HCT116 (cell line): ENCODE measurements around the gene CDIP1. TPM values are rescaled to one million over a fixed set of nuclear protein-coding genes. Genes with fewer than 3 reads are reported as not detected.

Experiments used
- ATAC-seq: fragments of 200-7000 bp; cut with Tn5 transposase; 2 replicates; pipeline ENCODE4 v1.9.1; 2020; ENCODE audit warnings: mild to moderate bottlenecking, moderate library complexity
- BruUV-seq: library from RNA; stranded (reverse); fragments of 400-500 nt; replicated peaks from 2 replicates; lab custom pipeline; 2021; lab: Mats Ljungman, UMichigan
- CTCF ChIA-PET: fragments of 300-600 bp; sonication (Branson Sonifier 250); formaldehyde crosslinking; loops from one replicate; lab custom pipeline; 2021; ENCODE audit warnings: antibody characterized with exemption; lab: Charles Lee
- POLR2A ChIA-PET: fragments of 300-600, 350-600 bp; sonication (Branson Sonifier 250); formaldehyde crosslinking; loops from one replicate; lab custom pipeline; 2021; ENCODE audit warnings: antibody characterized with exemption; lab: Charles Lee
- RAD21 ChIA-PET, 2 experiments: fragments of 300-600 bp; sonication (Branson Sonifier 250); formaldehyde crosslinking; loops; one replicate each; lab custom pipeline; 2023; ENCODE audit warnings: low total read pairs in 2 of 2; ENCODE audit not compliant: uncharacterized antibody in 2 of 2, unreplicated experiment in 2 of 2, low non-redundant PET in 1 of 2; lab: Charles Lee
- DNase-seq: peaks from one replicate; pipeline ENCODE4 v3.0.0-alpha.2; 2010; ENCODE audit warnings: low read depth, low spot score
- H2AFZ ChIP-seq: fragments of 200-600 bp; shearing (Covaris generic), sonication (generic); 2 replicates; pipeline ENCODE4 v1.6.1; 2017; ENCODE audit warnings: low read depth, mixed run types, mixed read lengths, antibody characterized with exemption, low read length; ENCODE audit not compliant: poor library complexity, severe bottlenecking
- H3K27ac ChIP-seq: 2 replicates; pipeline ENCODE4 v1.5.1; 2012; ENCODE audit warnings: low read depth, low read length
- H3K27me3 ChIP-seq: fragments of 200-600 bp; sonication (generic); 2 replicates; pipeline ENCODE4 v1.6.1; 2016; ENCODE audit warnings: mixed run types, low read length, mixed read lengths; ENCODE audit not compliant: insufficient read depth
- H3K36me3 ChIP-seq, 2 experiments: fragments of 200-500 bp in 1 of 2; fragments of 200-600 bp in 1 of 2; sonication (Bioruptor generic) in 1 of 2; sonication (generic) in 1 of 2; 2 replicates each; pipeline versions ENCODE4 v1.5.1 to v1.6.1; 2014 to 2016; ENCODE audit warnings: low read length in 2 of 2, inconsistent platforms in 1 of 2, mixed read lengths in 1 of 2, mixed run types in 1 of 2; ENCODE audit not compliant: insufficient read depth in 2 of 2, control insufficient read depth in 1 of 2
- H3K4me1 ChIP-seq, 2 experiments: fragments of 200-600 bp in 1 of 2; sonication (generic) in 1 of 2; 2 replicates each; pipeline versions ENCODE4 v1.5.1 to v1.6.1; 2012 to 2017; ENCODE audit warnings: low read length in 2 of 2, inconsistent platforms in 1 of 2, mild to moderate bottlenecking in 1 of 2, mixed read lengths in 1 of 2, mixed run types in 1 of 2, moderate library complexity in 1 of 2; ENCODE audit not compliant: insufficient read depth in 2 of 2, control insufficient read depth in 1 of 2
- H3K4me2 ChIP-seq: fragments of 200-600 bp; sonication (generic); 2 replicates; pipeline ENCODE4 v1.6.1; 2017; ENCODE audit warnings: mixed run types, low read length, mixed read lengths
- H3K4me3 ChIP-seq, 2 experiments: fragments of 200-600 bp in 1 of 2; sonication (generic) in 1 of 2; replicated peaks in 1 of 2; 2 replicates each; pipeline ENCODE4 v1.5.1; 2011 to 2016; ENCODE audit warnings: low read length in 2 of 2, control low read depth in 1 of 2, low read depth in 1 of 2, mild to moderate bottlenecking in 1 of 2, mixed read lengths in 1 of 2, mixed run types in 1 of 2
- H3K79me2 ChIP-seq: fragments of 200-600 bp; sonication (generic); 2 replicates; pipeline ENCODE4 v1.6.1; 2017; ENCODE audit warnings: mild to moderate bottlenecking, mixed run types, low read length, moderate library complexity, mixed read lengths; ENCODE audit not compliant: insufficient read depth
- H3K9ac ChIP-seq: fragments of 200-600 bp; sonication (generic); 2 replicates; pipeline ENCODE4 v1.6.1; 2016; ENCODE audit warnings: low read length, mixed read lengths
- H3K9me2 ChIP-seq: fragments of 200-600 bp; sonication (generic), shearing (Covaris generic); 2 replicates; pipeline ENCODE4 v1.6.1; 2017; ENCODE audit warnings: mixed run types, mild to moderate bottlenecking, moderate library complexity; ENCODE audit not compliant: insufficient read depth
- H3K9me3 ChIP-seq, 2 experiments: fragments of 200-500 bp in 1 of 2; fragments of 200-600 bp in 1 of 2; sonication (Bioruptor generic) in 1 of 2; sonication (generic) in 1 of 2; 2 replicates each; pipeline ENCODE4 v1.6.1; 2014 to 2017; ENCODE audit warnings: low read length in 2 of 2, mixed read lengths in 2 of 2, inconsistent platforms in 1 of 2, low read depth in 1 of 2, mild to moderate bottlenecking in 1 of 2, mixed run types in 1 of 2, moderate library complexity in 1 of 2; ENCODE audit not compliant: control insufficient read depth in 1 of 2, insufficient read depth in 1 of 2
- H4K20me1 ChIP-seq: fragments of 200-600 bp; sonication (generic), shearing (Covaris generic); 2 replicates; pipeline ENCODE4 v1.6.1; 2017; ENCODE audit warnings: mixed run types, mild to moderate bottlenecking, moderate library complexity; ENCODE audit not compliant: insufficient read depth
- CEBPB ChIP-seq: IDR thresholded peaks from 2 replicates; pipeline ENCODE4 v1.6.1; 2012; ENCODE audit warnings: low read depth
- EZH2phosphoT487 ChIP-seq: fragments of 200-600 bp; IDR thresholded peaks from 2 replicates; pipeline ENCODE4 v1.6.1; 2018; ENCODE audit warnings: antibody characterized with exemption, borderline replicate concordance
- JUND ChIP-seq: IDR thresholded peaks from 2 replicates; pipeline ENCODE4 v1.6.1; 2012
- POLR2A ChIP-seq: IDR thresholded peaks from 2 replicates; pipeline ENCODE4 v1.7.0; 2011; ENCODE audit warnings: borderline replicate concordance; ENCODE audit not compliant: insufficient read depth, insufficient read length; ENCODE audit errors: extremely low read depth
- RAD21 ChIP-seq: IDR thresholded peaks from 2 replicates; pipeline ENCODE4 v1.6.1; 2012; ENCODE audit warnings: low read depth, mild to moderate bottlenecking
- REST ChIP-seq: IDR thresholded peaks from 2 replicates; pipeline ENCODE4 v1.6.1; 2012; ENCODE audit warnings: low read depth
- SIN3A ChIP-seq: IDR thresholded peaks from 2 replicates; pipeline ENCODE4 v1.6.1; 2012; ENCODE audit warnings: low read depth
- TCF7L2 ChIP-seq: IDR thresholded peaks from 2 replicates; pipeline ENCODE4 v1.7.0; 2011; ENCODE audit warnings: borderline replicate concordance, inconsistent platforms; ENCODE audit not compliant: insufficient read depth, insufficient read length; ENCODE audit errors: extremely low read depth
- YY1 ChIP-seq: IDR thresholded peaks from 2 replicates; pipeline ENCODE4 v1.6.1; 2011; ENCODE audit warnings: low read length, low read depth, moderate library complexity, mild to moderate bottlenecking; ENCODE audit not compliant: insufficient replicate concordance; ENCODE audit errors: extremely low read depth
- ZBTB33 ChIP-seq: IDR thresholded peaks from 2 replicates; pipeline ENCODE4 v1.6.1; 2011; ENCODE audit warnings: mild to moderate bottlenecking, low read length, moderate library complexity; ENCODE audit not compliant: insufficient replicate concordance; ENCODE audit errors: extremely low read depth
- ZFX ChIP-seq: fragments of 450-650 bp; IDR thresholded peaks from 2 replicates; pipeline ENCODE4 v1.6.1; 2017
- ZNF274 ChIP-seq: fragments of 200-500 bp; sonication (Bioruptor generic); IDR thresholded peaks from 2 replicates; pipeline ENCODE4 v1.6.1; 2014; ENCODE audit warnings: mild to moderate bottlenecking, low read depth, low read length, inconsistent platforms
- intact Hi-C: fragments of 100-400 bp; cut with micrococcal nuclease; formaldehyde crosslinking; loops from 2 replicates; pipeline ENCODE4 v1.10.0; 2022
- total RNA-seq: library from RNA; stranded (reverse); gene quantifications from one replicate; pipeline ENCODE4 v1.2.1, GENCODE V29; 2021; ENCODE audit not compliant: unreplicated experiment

CDIP1 gene
- total RNA-seq, 1 experiment from 2014 or later: 7.2 TPM

GRCh38 chr16:4491898-4492297, 46.7 kb downstream of the CDIP1 start:
- Histone ChIP-seq H3K9me3 (no peaks in the 10 kb centered on the region), H3K36me3 (peaks cover 0 to under 1% of the 10 kb centered on the region in 2 experiments; a peak in 3 of 4 replicates), H3K4me2 (no peak overlapping the region), H2AFZ (no peak overlapping the region), H3K79me2 (peaks cover 77% of the 10 kb centered on the region), H3K4me1 (peaks cover 55 to 70% of the 10 kb centered on the region in 2 experiments), H3K27me3 (no peaks in the 10 kb centered on the region), H3K9me2 (no peaks in the 10 kb centered on the region), H3K9ac (no peak overlapping the region), H3K4me3 (no peak overlapping the region), H4K20me1 (no peaks in the 10 kb centered on the region; the same call in 1 of the 2 replicates), H3K27ac (no peak overlapping the region)
- intact Hi-C loops: no loop called here
- ChIA-PET POLR2A (interaction anchor here (1.1 kb wide), 1 partner anchor 16 kb away, joined by 3 read pairs; the partner anchor contains the start of gene HMOX2), RAD21 (no interaction called here), CTCF (no interaction called here)
- DNase-seq (no peak), ATAC-seq (no peak)
- no TSS peak for BruUV-seq
- TF ChIP-seq RAD21 (no peak), TCF7L2 (no peak), ZFX (no peak), POLR2A (no peak), EZH2phosphoT487 (no peak), CEBPB (no peak), SIN3A (no peak), ZNF274 (no peak), YY1 (no peak), JUND (no peak), REST (no peak), ZBTB33 (no peak)
- TF ChIP-seq, all 23 proteins: peak for 0
